ENCODE results near the gene KCNJ5.

Gene KCNJ5

DNA sequence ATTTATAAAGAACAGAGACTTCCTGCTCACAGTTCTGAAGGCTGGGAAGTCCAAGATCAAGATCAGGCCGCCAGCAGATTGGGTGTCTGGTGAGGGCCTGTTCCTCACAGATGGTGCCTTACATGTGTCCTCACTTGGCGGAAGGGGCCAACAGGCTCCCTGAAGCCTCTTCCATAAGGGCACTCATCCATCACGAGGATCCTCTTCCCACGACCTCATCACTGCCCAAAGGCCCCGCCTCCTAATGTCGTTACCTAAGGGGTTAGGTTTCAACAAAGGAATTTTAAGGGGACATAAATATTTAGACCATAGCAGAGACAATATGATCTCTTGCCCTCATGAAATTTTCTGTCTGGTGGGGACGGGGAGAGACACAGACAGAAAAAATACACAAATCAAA lies 32.9 kb downstream of the KCNJ5 start:
- DNase-seq (ENCODE audit: extremely low read depth, insufficient read length): no peak
- H3K36me3 ChIP-seq (ENCODE audit: control insufficient read depth, insufficient read depth, low read length): no peaks in the 10 kb centered on the region
- TF ChIP-seq, protein P1, sequence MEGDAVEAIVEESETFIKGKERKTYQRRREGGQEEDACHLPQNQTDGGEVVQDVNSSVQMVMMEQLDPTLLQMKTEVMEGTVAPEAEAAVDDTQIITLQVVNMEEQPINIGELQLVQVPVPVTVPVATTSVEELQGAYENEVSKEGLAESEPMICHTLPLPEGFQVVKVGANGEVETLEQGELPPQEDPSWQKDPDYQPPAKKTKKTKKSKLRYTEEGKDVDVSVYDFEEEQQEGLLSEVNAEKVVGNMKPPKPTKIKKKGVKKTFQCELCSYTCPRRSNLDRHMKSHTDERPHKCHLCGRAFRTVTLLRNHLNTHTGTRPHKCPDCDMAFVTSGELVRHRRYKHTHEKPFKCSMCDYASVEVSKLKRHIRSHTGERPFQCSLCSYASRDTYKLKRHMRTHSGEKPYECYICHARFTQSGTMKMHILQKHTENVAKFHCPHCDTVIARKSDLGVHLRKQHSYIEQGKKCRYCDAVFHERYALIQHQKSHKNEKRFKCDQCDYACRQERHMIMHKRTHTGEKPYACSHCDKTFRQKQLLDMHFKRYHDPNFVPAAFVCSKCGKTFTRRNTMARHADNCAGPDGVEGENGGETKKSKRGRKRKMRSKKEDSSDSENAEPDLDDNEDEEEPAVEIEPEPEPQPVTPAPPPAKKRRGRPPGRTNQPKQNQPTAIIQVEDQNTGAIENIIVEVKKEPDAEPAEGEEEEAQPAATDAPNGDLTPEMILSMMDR (IDR thresholded peaks at IDR 0.05; ENCODE audit: insufficient read depth, low read length, poor library complexity, severe bottlenecking): no peak
- H3K4me3 ChIP-seq (replicated peaks; ENCODE audit: low read depth, low read length): no peak overlapping the region
- no peaks in the 10 kb centered on the region for H3K27me3 ChIP-seq (replicated peaks; ENCODE audit: control insufficient read depth, insufficient read depth, low read length)

GRCh38 chr11:128924510-128925249 lies 33.5 kb downstream of the KCNJ5 start:
- no peak for DNase-seq (ENCODE audit: extremely low read depth, insufficient read length)
- Histone ChIP-seq H3K4me3 (replicated peaks; ENCODE audit: low read depth, low read length) (no peak overlapping the region), H3K36me3 (ENCODE audit: control insufficient read depth, insufficient read depth, low read length) (no peaks in the 10 kb centered on the region), H3K27me3 (replicated peaks; ENCODE audit: control insufficient read depth, insufficient read depth, low read length) (no peaks in the 10 kb centered on the region)
- TF ChIP-seq, protein P1 (IDR thresholded peaks at IDR 0.05; ENCODE audit: insufficient read depth, low read length, poor library complexity, severe bottlenecking): no peak

DNA sequence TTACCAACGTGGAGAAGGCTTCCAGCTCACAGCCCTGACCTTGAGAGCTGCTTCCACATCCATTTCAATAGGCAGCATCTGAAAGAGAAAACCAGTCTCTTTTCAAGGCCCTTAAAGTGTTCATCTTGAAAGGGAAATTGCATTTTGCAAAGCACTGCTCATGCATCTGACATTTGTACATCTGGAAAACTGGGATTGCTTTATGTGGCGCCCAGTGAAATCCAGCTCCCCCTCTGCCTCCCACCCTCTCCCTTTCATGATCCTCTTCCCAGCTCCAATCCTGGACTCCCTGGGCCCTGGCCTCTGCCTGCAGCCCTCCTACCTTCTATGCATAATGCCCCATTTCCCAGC lies 34.1 kb downstream of the KCNJ5 start:
- Histone ChIP-seq H3K36me3 (ENCODE audit: control insufficient read depth, insufficient read depth, low read length) (no peaks in the 10 kb centered on the region), H3K4me3 (replicated peaks; ENCODE audit: low read depth, low read length) (no peak overlapping the region), H3K27me3 (replicated peaks; ENCODE audit: control insufficient read depth, insufficient read depth, low read length) (no peaks in the 10 kb centered on the region)
- DNase-seq (ENCODE audit: extremely low read depth, insufficient read length): no peak
- TF ChIP-seq, protein P1 (IDR thresholded peaks at IDR 0.05; ENCODE audit: insufficient read depth, low read length, poor library complexity, severe bottlenecking): no peak

- no peak for DNase-seq (ENCODE audit: extremely low read depth, insufficient read length)
- Histone ChIP-seq H3K4me3 (replicated peaks; ENCODE audit: low read depth, low read length) (no peak overlapping the region), H3K27me3 (replicated peaks; ENCODE audit: control insufficient read depth, insufficient read depth, low read length) (no peaks in the 10 kb centered on the region), H3K36me3 (ENCODE audit: control insufficient read depth, insufficient read depth, low read length) (no peaks in the 10 kb centered on the region)
- TF ChIP-seq, protein P1 (IDR thresholded peaks at IDR 0.05; ENCODE audit: insufficient read depth, low read length, poor library complexity, severe bottlenecking): no peak
Observed at GRCh38 chr11:128926000-128926399, 34.8 kb downstream of the KCNJ5 start.

- no peaks in the 10 kb centered on the region for H3K36me3 ChIP-seq (ENCODE audit: control insufficient read depth, insufficient read depth, low read length)
- DNase-seq (ENCODE audit: extremely low read depth, insufficient read length): no peak
- no peak overlapping the region for H3K4me3 ChIP-seq (replicated peaks; ENCODE audit: low read depth, low read length)
- no peaks in the 10 kb centered on the region for H3K27me3 ChIP-seq (replicated peaks; ENCODE audit: control insufficient read depth, insufficient read depth, low read length)
- TF ChIP-seq, protein P1 (IDR thresholded peaks at IDR 0.05; ENCODE audit: insufficient read depth, low read length, poor library complexity, severe bottlenecking): no peak
Observed at GRCh38 chr11:128926437-128927107, 35.4 kb downstream of the KCNJ5 start.
